COR-L47 (cell line): Measurements from ENCODE around the gene CD4.

Source experiments
- DNase-seq: peaks from one replicate; lab custom pipeline; 2025; lab: John Stamatoyannopoulos, UW

CD4 gene

DNA sequence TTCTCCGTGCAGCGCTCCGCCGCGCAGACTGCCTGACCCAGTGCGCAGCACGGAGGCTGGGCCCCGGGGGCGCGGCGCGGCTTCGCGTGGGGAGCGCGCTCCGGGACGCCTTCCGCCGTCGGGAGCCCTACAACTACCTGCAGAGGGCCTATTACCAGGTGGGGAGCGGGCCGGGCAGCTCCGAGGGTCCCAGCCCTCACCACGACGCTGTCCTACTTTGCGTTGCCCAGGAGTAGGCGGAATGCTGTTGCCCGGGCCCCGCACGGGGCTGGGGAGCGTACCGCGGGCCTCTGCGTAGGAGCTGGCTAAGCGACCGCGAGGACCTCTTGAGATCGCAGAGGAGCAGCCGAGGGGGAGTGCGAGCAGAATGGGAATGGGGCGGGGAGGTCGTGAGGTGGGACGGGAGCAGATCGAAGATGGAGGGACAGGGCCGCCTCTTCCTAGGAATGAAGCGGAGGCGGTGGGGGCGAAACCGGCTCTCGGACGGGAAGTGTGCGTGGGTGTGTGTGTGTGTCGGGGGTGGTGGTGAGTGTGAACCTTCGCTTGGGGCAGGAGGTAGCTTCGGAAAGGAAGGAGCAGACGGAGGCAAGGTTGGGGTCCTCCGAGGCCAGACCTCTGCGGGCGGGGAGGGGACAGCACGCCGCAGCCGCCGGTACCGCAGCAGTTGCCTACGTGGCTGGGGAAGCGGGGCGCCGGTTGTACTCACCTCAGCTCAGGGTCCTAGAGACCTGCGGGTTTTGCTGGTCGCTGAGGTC is 39.6 kb downstream of the CD4 start:
- no peak for DNase-seq

GRCh38 chr12:6829536-6830220 is 40.4 kb downstream of the CD4 start:
- DNase-seq, result no peak

DNA sequence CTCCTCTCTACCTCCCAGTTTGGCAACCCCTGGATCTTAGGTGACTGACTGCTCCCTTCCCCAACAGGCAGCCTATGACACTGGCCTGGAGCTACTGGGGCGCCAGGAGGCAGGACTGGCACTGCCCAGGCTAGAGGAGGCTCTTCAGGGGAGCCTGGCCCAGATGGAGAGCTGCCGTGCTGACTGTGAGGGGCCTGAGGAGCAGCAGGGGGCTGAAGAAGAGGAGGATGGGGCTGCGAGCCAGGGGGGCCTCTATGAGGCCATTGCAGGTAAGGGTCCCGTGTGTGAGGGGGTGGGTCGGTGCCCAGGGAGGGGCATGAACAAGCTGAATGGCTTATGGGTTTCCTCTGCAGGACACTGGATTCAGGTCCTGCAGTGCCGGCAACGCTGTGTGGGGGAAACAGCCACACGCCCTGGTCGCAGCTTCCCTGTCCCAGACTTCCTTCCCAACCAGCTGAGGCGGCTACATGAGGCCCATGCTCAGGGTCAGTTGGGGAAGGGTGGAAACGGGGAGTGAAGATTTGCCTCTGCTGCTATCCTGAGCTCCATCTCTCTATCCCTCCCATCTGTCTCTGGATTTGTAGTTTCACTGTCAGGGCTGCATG is 41.1 kb downstream of the CD4 start:
- DNase-seq, result no peak

DNA sequence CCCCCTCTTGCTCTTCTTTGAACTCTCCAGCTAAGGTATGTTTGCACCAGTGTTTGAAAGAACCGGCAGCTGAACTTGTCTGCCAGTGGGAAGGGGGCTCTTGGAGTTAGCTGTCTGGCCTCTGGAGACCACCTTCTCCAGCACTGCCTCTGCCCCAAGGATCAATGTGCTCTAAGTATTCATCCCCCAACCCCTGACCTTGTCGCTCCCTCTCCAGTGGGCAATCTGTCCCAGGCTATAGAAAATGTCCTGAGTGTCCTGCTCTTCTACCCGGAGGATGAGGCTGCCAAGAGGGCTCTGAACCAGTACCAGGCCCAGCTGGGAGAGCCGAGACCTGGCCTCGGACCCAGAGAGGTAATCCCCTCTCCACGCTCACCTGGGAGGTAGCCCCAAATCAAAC is 41.7 kb downstream of the CD4 start:
- no peak for DNase-seq

GRCh38 chr12:6831450-6831995 is 42.2 kb downstream of the CD4 start:
- DNase-seq, result no peak

DNA sequence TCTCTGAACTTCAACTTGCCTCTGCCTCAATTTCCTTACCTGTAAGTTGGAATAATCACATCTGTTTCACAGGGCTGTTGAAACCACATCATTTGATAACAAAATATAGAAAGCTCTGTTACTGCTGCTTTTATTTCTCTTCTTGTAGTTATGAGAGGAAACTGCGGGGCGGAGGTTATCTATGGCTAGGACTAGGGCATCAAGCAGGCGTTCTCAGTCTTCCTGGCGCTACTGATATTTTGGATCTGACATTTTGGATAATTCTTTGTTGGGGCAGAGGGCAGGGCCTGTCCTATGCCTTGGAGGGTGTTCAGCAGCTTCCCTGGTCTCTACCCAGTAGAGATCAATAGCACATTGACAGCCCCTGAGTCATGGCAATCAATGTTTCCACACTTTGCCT is 42.8 kb downstream of the CD4 start:
- no peak for DNase-seq

DNA sequence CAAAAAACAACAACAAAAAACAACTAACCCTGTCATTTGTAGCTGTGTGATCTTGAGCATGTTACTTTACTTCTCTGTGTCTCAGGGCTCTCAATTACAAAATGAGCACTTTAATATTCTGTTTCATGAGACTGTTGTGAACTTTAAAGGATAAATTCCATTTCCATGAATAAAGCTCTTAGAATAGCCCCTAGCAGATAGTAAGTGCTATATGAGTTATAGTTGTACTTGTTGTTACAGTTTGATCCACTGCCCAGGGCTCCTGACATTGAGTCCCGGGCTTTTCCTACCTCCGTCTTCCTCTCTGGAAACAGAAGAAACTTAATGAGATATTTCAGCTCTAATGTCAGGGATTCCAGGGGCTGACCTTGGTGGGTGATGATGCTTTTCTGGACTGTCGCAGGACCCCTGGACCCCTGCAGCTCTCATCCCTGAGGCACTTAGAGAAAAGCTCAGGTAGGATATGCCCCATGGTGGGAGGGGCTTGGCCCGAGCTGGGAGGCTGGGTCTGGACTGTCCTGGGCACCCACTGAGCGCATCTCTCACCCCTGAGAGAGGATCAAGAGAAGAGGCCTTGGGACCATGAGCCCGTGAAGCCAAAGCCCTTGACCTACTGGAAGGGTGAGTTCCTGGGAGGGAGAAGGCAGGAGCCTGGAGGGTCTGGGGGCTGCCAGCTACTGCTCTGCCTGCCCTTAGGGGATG is 44.0 kb downstream of the CD4 start:
- DNase-seq, result no peak

DNA sequence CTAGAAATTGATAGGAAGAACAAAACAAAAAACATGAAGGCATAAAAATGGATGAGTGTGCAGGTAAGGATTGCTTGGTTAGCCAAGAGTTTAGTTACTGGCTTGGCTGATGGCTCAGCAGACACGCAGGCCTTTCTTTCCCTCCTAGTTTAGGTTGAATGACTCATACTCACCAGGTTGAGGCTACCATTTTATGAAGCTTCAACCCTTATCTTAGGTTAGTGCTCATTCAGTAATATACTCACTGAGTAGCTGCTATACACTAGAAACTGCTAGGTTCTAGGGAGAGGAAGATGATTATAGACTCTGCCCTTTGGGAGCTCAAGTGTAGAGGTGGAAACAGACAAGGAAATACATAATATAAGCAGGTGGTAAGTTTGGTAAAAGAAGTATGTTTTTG is 44.9 kb downstream of the CD4 start:
- no peak for DNase-seq

DNA sequence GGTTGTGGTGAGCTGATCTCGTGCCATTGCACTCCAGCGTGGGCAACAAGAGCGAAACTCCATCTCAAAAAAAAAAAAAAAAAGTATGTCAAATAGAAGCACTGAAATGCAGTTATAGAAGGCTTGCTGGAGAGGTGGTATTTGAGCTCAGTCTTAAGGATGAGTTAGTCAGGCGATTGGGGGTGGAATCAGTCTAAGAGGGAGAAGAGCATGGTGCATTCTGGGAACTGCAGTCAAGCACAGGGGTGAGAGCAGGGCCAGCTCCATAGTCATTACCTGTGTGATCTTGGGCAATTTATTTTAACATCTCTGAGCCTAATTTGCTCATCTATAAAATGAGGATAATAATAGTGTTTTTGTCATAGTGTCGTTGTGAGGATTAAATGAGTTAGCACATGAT is 45.5 kb downstream of the CD4 start:
- no peak for DNase-seq

- DNase-seq, result no peak
These were observed 47.5 kb downstream of the CD4 start for GRCh38 chr12:6836851-6837250.

GRCh38 chr12:6837370-6838060 is 48.2 kb downstream of the CD4 start:
- no peak for DNase-seq

DNA sequence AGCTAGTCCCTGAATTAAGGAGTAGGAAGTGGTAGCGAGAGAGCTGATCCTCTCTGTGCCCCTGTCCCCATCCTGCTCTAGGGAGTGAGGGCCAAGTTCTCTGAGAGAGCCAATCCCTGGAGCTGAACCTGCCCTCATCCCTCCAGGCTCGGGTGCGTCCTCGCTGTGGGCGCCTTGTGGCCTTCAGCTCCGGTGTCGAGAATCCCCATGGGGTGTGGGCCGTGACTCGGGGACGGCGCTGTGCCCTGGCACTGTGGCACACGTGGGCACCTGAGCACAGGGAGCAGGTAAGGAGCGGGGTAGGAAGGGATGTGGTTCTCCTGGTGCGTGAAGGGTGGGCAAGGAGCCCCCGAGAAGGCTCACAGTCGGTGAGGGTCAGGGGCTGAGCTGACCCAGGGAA is 49.5 kb downstream of the CD4 start:
- DNase-seq, result no peak

DNA sequence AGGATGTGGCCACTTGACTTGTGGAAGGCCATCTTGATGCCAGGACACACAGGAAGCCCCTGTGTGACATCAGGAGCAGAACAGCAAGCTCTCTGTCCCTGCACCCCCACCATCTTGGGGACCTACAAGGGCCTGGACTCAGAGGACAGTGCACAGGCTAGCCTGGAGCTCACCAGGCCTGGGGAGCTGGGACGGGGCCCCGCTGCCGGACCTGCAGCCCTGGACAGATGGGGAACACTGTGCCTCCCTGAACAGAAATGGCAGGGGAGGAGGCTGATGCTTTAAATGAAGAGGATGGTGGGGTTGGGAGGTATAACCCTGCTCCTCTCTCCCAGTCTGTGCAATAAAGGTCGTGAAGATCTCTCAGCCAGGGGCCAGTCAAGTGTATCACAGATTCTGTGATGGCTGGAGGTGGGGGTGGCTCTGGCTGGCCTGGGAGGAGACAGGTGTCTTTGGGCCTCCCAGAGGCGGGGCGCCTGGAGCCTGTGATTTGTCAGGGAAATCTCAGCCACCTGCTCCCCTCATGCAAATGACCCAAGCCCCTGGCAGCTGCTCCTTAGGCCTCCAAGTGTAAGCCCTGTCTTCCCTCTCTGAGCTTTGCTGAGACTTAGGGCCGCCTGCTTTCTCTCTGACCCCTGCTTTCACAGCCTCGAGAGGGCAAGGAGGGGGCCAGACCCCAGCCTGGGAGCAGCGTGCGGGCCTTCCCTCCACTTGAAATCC is 50.3 kb downstream of the CD4 start:
- DNase-seq, result no peak

- no peak for DNase-seq
These were observed 51.0 kb downstream of the CD4 start for GRCh38 chr12:6840330-6840729.

DNA sequence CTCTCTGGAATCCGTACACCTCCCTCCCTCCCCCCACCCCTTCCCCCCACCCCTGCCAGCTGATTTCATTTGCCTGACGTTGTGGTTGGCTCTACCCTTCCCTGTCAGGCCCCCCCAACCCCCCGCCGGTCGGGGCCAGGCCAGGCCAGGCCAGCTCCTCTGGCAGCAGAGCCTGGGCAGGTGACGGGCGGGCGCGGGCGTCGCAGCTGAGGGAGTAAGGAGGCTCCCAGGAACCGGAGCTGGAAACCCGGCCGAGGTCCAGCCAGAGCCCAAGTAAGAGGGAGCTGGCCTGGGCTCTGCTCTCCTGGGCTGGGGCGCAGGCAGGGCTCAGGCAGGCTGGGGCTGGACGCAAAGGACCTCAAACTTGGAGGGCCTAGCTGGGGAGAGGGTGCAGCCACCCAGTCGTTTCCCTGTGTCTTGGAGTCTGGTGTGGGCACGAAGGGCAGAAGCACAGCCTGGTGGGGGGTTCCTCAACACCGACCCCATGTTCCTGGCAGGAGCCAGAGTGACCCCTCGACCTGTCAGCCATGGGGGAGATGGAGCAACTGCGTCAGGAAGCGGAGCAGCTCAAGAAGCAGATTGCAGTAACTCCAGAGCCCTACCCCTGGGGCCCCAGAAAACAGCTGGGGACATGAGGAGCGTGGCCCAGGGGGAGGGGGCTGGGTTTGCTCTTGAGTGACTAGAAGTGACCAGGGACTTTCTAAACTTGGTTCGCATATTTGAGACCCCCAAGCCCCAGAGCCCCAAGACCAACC is 51.6 kb downstream of the CD4 start, which contains the start of gene GNB3:
GNB3 (plus strand) TSS at position 165 of the 755 bp plus-strand sequence; CDS start at position 528, 363 bp downstream.
- DNase-seq, result no peak

- DNase-seq, result no peak
These were observed 52.7 kb downstream of the CD4 start for GRCh38 chr12:6842075-6842474.

- DNase-seq, result no peak
These were observed 54.0 kb downstream of the CD4 start for GRCh38 chr12:6843118-6843902.

DNA sequence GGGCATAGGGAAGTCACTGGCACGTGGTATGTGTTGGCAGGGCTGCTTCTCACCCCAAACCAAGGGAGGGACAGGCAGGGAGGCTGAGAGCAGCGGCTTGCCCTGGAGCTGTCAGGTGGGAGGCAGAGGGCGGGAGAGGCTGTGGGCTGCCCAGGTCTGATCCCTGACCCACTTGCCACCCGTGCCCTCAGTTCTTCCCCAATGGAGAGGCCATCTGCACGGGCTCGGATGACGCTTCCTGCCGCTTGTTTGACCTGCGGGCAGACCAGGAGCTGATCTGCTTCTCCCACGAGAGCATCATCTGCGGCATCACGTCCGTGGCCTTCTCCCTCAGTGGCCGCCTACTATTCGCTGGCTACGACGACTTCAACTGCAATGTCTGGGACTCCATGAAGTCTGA is 56.1 kb downstream of the CD4 start:
- no peak for DNase-seq

DNA sequence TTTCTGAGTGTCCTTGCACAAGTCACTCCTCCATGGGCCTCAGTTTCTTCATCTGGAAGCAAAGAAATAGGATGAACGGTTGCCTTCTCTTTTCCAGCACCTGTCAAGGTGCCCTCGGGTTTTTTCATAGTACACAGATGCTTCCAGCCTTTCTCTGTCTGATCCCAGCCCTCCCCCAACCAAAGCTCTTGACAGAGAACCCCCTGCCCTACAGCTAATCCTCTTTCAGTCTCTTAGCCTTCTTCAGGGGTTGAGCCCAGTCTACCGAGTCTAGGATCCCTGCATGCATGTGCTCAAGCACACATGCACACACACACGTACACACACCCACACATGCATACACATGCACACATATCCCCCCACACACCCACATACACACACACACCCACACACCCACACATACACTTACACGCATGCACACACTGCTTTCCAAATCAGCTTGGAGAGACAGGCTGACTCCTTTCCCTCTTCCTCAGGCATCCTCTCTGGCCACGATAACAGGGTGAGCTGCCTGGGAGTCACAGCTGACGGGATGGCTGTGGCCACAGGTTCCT is 57.1 kb downstream of the CD4 start:
- DNase-seq, result no peak
